GM18499 (cell line): ENCODE results near the gene KCNJ12.
"Not testable (repeated sequence)": the region's sequence is repeated elsewhere in the genome, so short reads cannot be mapped to it uniquely, and the experiment has no call there.

Experiments
- ATAC-seq: cut with Tn5 transposase; IDR thresholded peaks from one replicate; pipeline ENCODE4 v1.9.1; 2021; ENCODE audit warnings: moderate number of reproducible peaks; ENCODE audit not compliant: insufficient read depth, unreplicated experiment

KCNJ12 gene

GRCh38 chr17:21381076-21381706 is 5.0 kb downstream of the KCNJ12 start:
- no peak for ATAC-seq

- ATAC-seq: no peak
Observed at GRCh38 chr17:21382560-21383495, 6.7 kb downstream of the KCNJ12 start.

- no peak for ATAC-seq
Observed at GRCh38 chr17:21385281-21385845, 9.2 kb downstream of the KCNJ12 start.

- no peak for ATAC-seq
Observed at GRCh38 chr17:21387616-21388015, 11.5 kb downstream of the KCNJ12 start.

- no peak for ATAC-seq
Observed at GRCh38 chr17:21388066-21388465, 11.9 kb downstream of the KCNJ12 start.

GRCh38 chr17:21388944-21389343 is 12.8 kb downstream of the KCNJ12 start:
- no peak for ATAC-seq

GRCh38 chr17:21389394-21389793 is 13.2 kb downstream of the KCNJ12 start:
- ATAC-seq: no peak

GRCh38 chr17:21390294-21390693 is 14.1 kb downstream of the KCNJ12 start:
- no peak for ATAC-seq

- no peak for ATAC-seq
Observed at GRCh38 chr17:21392266-21392665, 16.1 kb downstream of the KCNJ12 start.

GRCh38 chr17:21394265-21394664 is 18.1 kb downstream of the KCNJ12 start:
- ATAC-seq: no peak

GRCh38 chr17:21395764-21396163 is 19.6 kb downstream of the KCNJ12 start:
- no peak for ATAC-seq

- no peak for ATAC-seq
Observed at GRCh38 chr17:21396237-21396636, 20.1 kb downstream of the KCNJ12 start.

GRCh38 chr17:21397341-21398190 is 21.4 kb downstream of the KCNJ12 start:
- no peak for ATAC-seq

GRCh38 chr17:21399474-21400186 is 23.5 kb downstream of the KCNJ12 start:
- no peak for ATAC-seq

- not testable (repeated sequence) for ATAC-seq
Observed at GRCh38 chr17:21400187-21400569, 24.0 kb downstream of the KCNJ12 start.

GRCh38 chr17:21400816-21401593 is 24.8 kb downstream of the KCNJ12 start:
- ATAC-seq: no peak

GRCh38 chr17:21402166-21402571 is 26.0 kb downstream of the KCNJ12 start:
- not testable (repeated sequence) for ATAC-seq

GRCh38 chr17:21402926-21403325 is 26.8 kb downstream of the KCNJ12 start:
- not testable (repeated sequence) for ATAC-seq

- ATAC-seq: not testable (repeated sequence)
Observed at GRCh38 chr17:21404106-21404505, 27.9 kb downstream of the KCNJ12 start.
